PC-9 (cell line): Measurements from ENCODE around the gene SAPCD2. TPM values are rescaled to one million over a fixed set of nuclear protein-coding genes. Genes with fewer than 3 reads are reported as not detected.

Experiments used
- BruUV-seq: library from RNA; stranded (reverse); fragments of 400-500 nt; replicated peaks from 2 replicates; lab custom pipeline; 2021; lab: Mats Ljungman, UMichigan
- CTCF ChIA-PET: fragments of 300-600 bp; sonication (Branson Sonifier 250); formaldehyde crosslinking; loops from one replicate; lab custom pipeline; 2022; ENCODE audit warnings: antibody characterized with exemption; lab: Charles Lee
- POLR2A ChIA-PET: fragments of 300-600 bp; sonication (Branson Sonifier 250); formaldehyde crosslinking; loops from one replicate; lab custom pipeline; 2022; ENCODE audit warnings: antibody characterized with exemption; ENCODE audit not compliant: unreplicated experiment; lab: Charles Lee
- DNase-seq, 2 experiments: peaks; one replicate each; pipeline versions ENCODE4 v3.0.0 to v3.0.0-alpha.2; 2015 to 2022; ENCODE audit warnings: mixed read lengths in 1 of 2
- H2AFZ ChIP-seq: fragments of 200-600 bp; sonication (generic); 2 replicates; pipeline ENCODE4 v1.8.1; 2017; ENCODE audit warnings: antibody characterized with exemption
- H3F3A ChIP-seq: fragments of 200-600 bp; sonication (generic); 2 replicates; pipeline ENCODE4 v1.8.1; 2017; ENCODE audit warnings: antibody characterized with exemption, mild to moderate bottlenecking, low read depth; ENCODE audit not compliant: insufficient read depth
- H3K27ac ChIP-seq: fragments of 200-600 bp; sonication (generic); 2 replicates; pipeline ENCODE4 v1.6.1; 2016; ENCODE audit warnings: mixed run types
- H3K27me3 ChIP-seq: fragments of 200-600 bp; sonication (generic); 2 replicates; pipeline ENCODE4 v1.6.1; 2016; ENCODE audit warnings: low read depth, mixed run types; ENCODE audit not compliant: insufficient read depth
- H3K36me3 ChIP-seq: fragments of 200-600 bp; sonication (generic); 2 replicates; pipeline ENCODE4 v1.6.1; 2016; ENCODE audit warnings: low read depth, mixed run types
- H3K4me1 ChIP-seq: fragments of 200-600 bp; sonication (generic); replicated peaks from 2 replicates; pipeline ENCODE4 v1.6.1; 2016; ENCODE audit warnings: mixed run types; ENCODE audit not compliant: insufficient read depth
- H3K4me2 ChIP-seq: fragments of 200-600 bp; sonication (generic); 2 replicates; pipeline ENCODE4 v1.6.1; 2017; ENCODE audit warnings: mixed run types
- H3K4me3 ChIP-seq: fragments of 200-600 bp; sonication (generic); 2 replicates; pipeline ENCODE4 v1.6.1; 2016; ENCODE audit warnings: mixed run types
- H3K79me2 ChIP-seq: fragments of 200-600 bp; sonication (generic); 2 replicates; pipeline ENCODE4 v1.6.1; 2017; ENCODE audit warnings: low read depth, mixed run types
- H3K9me2 ChIP-seq: fragments of 200-600 bp; sonication (generic); 2 replicates; pipeline ENCODE4 v1.8.1; 2017; ENCODE audit warnings: mild to moderate bottlenecking; ENCODE audit not compliant: insufficient read depth
- H3K9me3 ChIP-seq: fragments of 200-600 bp; sonication (generic); 2 replicates; pipeline ENCODE4 v1.8.1; 2016; ENCODE audit warnings: low read depth; ENCODE audit not compliant: insufficient read depth
- H4K20me1 ChIP-seq: fragments of 200-600 bp; sonication (generic); 2 replicates; pipeline ENCODE4 v1.8.1; 2017; ENCODE audit not compliant: insufficient read depth
- EZH2 ChIP-seq: fragments of 200-600 bp; sonication (generic); IDR thresholded peaks from 2 replicates; pipeline ENCODE4 v1.8.0; 2017; ENCODE audit warnings: antibody characterized with exemption, low read depth
- intact Hi-C: fragments of 100-400 bp; cut with micrococcal nuclease; formaldehyde crosslinking; loops from one replicate; pipeline ENCODE4 v1.10.0; 2022; ENCODE audit not compliant: unreplicated experiment
- total RNA-seq: library from RNA; stranded (reverse); gene quantifications from 2 replicates; pipeline ENCODE4 v1.2.3, GENCODE V29; 2021
- TF ChIP-seq, protein P1 (sequence below): fragments of 200-600 bp; sonication (generic); conservative IDR thresholded peaks from 2 replicates; pipeline ENCODE4 v1.6.1; 2017; ENCODE audit warnings: mixed run types, antibody characterized with exemption, mild to moderate bottlenecking, moderate library complexity

Gene SAPCD2
- total RNA-seq, 1 experiment from 2014 or later = 50.3 TPM

DNA sequence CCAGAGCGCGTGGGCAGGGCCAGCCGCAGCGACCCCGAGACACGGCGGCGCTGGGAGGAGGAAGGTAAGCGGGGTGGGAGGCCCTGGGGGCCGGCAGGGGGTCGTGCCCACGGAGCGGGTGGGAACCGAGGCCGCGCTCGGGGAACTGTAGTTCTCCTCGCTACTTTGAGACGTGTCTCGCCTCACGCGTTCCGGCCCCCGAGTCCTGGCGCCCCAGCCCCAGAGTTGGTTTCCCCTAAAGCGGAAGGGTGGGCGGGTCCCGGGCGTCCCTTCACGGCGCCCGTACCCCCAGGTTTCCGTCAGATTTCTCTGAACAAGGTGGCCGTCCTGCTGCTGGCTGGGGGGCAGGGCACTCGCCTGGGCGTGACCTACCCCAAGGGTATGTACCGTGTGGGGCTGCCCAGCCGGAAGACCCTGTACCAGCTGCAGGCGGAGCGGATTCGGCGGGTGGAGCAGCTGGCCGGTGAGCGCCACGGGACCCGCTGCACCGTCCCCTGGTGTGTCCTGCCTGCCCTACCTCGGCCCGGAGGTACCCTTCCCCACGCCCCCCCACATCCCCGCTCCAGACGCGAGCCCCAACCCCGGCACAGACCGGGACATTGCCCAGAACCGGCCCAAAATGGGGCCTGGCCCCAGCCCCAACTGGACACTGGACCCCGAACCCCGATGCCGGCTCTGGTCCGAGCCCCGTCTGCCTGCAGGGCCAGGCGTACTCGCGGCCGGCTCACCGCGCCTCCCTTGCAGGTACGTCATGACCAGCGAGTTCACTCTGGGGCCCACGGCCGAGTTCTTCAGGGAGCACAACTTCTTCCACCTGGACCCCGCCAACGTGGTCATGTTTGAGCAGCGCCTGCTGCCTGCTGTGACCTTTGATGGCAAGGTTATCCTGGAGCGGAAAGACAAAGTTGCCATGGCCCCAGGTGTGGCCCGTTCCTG is 7.7 kb upstream of the SAPCD2 start:
- no peak for TF ChIP-seq EZH2
- TF ChIP-seq, protein P1, sequence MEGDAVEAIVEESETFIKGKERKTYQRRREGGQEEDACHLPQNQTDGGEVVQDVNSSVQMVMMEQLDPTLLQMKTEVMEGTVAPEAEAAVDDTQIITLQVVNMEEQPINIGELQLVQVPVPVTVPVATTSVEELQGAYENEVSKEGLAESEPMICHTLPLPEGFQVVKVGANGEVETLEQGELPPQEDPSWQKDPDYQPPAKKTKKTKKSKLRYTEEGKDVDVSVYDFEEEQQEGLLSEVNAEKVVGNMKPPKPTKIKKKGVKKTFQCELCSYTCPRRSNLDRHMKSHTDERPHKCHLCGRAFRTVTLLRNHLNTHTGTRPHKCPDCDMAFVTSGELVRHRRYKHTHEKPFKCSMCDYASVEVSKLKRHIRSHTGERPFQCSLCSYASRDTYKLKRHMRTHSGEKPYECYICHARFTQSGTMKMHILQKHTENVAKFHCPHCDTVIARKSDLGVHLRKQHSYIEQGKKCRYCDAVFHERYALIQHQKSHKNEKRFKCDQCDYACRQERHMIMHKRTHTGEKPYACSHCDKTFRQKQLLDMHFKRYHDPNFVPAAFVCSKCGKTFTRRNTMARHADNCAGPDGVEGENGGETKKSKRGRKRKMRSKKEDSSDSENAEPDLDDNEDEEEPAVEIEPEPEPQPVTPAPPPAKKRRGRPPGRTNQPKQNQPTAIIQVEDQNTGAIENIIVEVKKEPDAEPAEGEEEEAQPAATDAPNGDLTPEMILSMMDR = no peak
- no peak overlapping the region for H3K27ac ChIP-seq
- no peaks in the 10 kb centered on the region for H3K27me3 ChIP-seq
- DNase-seq = peak in 1 of 2 experiments; percentile 29
- peaks cover 24% of the 10 kb centered on the region for H3F3A ChIP-seq
- H3K36me3 ChIP-seq = no peaks in the 10 kb centered on the region
- peaks cover 3% of the 10 kb centered on the region for H3K4me1 ChIP-seq
- intact Hi-C loops = no loop called here
- peak overlapping the region; percentile 66 for H3K4me3 ChIP-seq
- H3K9me3 ChIP-seq = no peaks in the 10 kb centered on the region
- TSS peak; percentile 25 for BruUV-seq
- no peaks in the 10 kb centered on the region for H4K20me1 ChIP-seq
- H3K4me2 ChIP-seq = peak overlapping the region; percentile 86
- POLR2A ChIA-PET = no interaction called here
- no peaks in the 10 kb centered on the region for H3K79me2 ChIP-seq
- CTCF ChIA-PET = interaction anchor here (0.6 kb wide), 2 partner anchors 10 to 48 kb away, joined by 3 to 7 read pairs; no protein-coding TSS in a partner anchor
- no peaks in the 10 kb centered on the region for H3K9me2 ChIP-seq
- H2AFZ ChIP-seq = peak overlapping the region; percentile 79; the same call in 1 of the 2 replicates

DNA sequence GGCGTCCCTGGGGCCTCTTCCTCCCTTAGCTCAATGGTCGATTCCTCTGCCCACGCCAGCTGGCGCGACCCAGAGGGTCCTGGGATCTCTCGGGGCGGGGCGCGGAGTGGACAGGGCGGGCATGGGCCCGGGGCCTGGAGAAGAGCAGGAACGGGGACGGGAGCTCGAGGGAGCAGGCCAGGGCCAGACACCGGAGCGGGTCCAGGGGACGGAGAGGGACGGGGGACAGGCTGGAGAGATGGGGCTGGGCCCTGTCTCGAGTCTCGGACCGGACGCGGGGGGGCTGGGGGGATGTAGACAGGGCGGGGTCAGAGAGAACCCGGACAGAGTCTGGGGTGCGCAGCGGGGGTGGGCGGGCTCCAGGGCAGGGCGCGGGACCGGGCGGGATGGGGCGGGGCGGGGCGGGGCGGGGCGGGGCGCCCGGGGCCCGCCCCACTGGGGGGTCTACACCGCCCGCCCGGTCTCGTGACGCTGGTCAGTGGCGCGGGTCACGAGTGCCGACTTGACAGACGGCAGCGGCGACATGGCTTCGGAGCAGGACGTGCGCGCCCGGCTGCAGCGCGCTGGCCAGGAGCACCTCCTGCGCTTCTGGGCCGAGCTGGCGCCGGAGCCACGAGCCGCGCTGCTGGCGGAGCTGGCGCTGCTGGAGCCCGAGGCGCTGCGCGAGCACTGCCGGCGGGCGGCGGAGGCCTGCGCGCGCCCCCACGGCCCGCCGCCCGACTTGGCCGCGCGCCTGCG is 6.8 kb upstream of the SAPCD2 start, which contains the start of gene UAP1L1:
UAP1L1 (plus strand) TSS at position 508 of the 738 bp plus-strand sequence; CDS start at position 524, 16 bp downstream.
- no TSS peak for BruUV-seq
- Histone ChIP-seq H3K27me3 (no peaks in the 10 kb centered on the region), H3F3A (peaks cover 19% of the 10 kb centered on the region), H2AFZ (peak within 1 kb of the TSS; percentile 79; the same call in 1 of the 2 replicates), H3K79me2 (no peaks in the 10 kb centered on the region), H4K20me1 (no peaks in the 10 kb centered on the region), H3K9me3 (no peaks in the 10 kb centered on the region), H3K27ac (no peak within 1 kb of the TSS), H3K36me3 (no peaks in the 10 kb centered on the region), H3K4me3 (peak within 1 kb of the TSS; percentile 66), H3K9me2 (no peaks in the 10 kb centered on the region), H3K4me2 (peak within 1 kb of the TSS; percentile 86), H3K4me1 (no peaks in the 10 kb centered on the region)
- no peak for TF ChIP-seq EZH2
- peak; percentile 31 to 55 for DNase-seq
- intact Hi-C loops = no loop called here
- ChIA-PET CTCF (interaction anchor here (0.6 kb wide), 1 partner anchor 47 kb away, joined by 3 read pairs; no protein-coding TSS in a partner anchor), POLR2A (interaction anchor here (0.6 kb wide), 1 partner anchor 31 kb away, joined by 4 read pairs; no protein-coding TSS in a partner anchor)

DNA sequence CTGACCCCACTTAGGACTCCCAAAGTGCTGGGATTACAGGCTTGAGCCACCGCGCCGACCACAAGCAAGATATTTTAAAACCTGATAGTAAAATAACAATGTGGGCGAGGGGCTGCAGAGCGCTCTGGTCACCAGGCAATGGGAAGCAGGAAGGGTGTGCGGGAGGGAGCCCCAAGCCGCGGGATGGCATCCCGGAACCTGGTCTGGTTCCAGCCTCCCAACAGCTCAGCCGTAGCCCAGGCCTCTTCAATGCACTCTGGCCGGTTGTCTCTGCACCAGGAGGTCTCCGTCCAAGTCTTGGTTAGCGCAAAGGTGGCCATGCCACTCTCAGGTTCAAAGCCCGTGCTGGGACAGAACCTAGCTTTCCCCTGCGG is 6.3 kb upstream of the SAPCD2 start:
- Histone ChIP-seq H3K9me2 (no peaks in the 10 kb centered on the region), H4K20me1 (no peaks in the 10 kb centered on the region), H3K36me3 (no peaks in the 10 kb centered on the region), H3K9me3 (no peaks in the 10 kb centered on the region), H3K4me1 (no peaks in the 10 kb centered on the region), H2AFZ (no peak overlapping the region), H3K4me2 (peak overlapping the region; percentile 51; the same call in 1 of the 2 replicates), H3K27ac (no peak overlapping the region), H3K4me3 (no peak overlapping the region), H3K79me2 (no peaks in the 10 kb centered on the region), H3K27me3 (no peaks in the 10 kb centered on the region), H3F3A (peaks cover 19% of the 10 kb centered on the region)
- TF ChIP-seq, protein P1 = no peak
- TF ChIP-seq EZH2 = no peak
- POLR2A ChIA-PET = no interaction called here
- BruUV-seq = no TSS peak
- CTCF ChIA-PET = interaction anchor here (0.6 kb wide), 1 partner anchor 9 kb away, joined by 5 read pairs; no protein-coding TSS in a partner anchor
- no peak for DNase-seq
- intact Hi-C loops = no loop called here
